PC-9 (cell line): ENCODE measurements around the gene IGSF21.

Source experiments
- EZH2 ChIP-seq: fragments of 200-600 bp; sonication (generic); IDR thresholded peaks from 2 replicates; pipeline ENCODE4 v1.8.0; 2017; ENCODE audit warnings: antibody characterized with exemption, low read depth
- TF ChIP-seq, protein P1 (sequence below): fragments of 200-600 bp; sonication (generic); conservative IDR thresholded peaks from 2 replicates; pipeline ENCODE4 v1.6.1; 2017; ENCODE audit warnings: mixed run types, antibody characterized with exemption, mild to moderate bottlenecking, moderate library complexity

DNA sequence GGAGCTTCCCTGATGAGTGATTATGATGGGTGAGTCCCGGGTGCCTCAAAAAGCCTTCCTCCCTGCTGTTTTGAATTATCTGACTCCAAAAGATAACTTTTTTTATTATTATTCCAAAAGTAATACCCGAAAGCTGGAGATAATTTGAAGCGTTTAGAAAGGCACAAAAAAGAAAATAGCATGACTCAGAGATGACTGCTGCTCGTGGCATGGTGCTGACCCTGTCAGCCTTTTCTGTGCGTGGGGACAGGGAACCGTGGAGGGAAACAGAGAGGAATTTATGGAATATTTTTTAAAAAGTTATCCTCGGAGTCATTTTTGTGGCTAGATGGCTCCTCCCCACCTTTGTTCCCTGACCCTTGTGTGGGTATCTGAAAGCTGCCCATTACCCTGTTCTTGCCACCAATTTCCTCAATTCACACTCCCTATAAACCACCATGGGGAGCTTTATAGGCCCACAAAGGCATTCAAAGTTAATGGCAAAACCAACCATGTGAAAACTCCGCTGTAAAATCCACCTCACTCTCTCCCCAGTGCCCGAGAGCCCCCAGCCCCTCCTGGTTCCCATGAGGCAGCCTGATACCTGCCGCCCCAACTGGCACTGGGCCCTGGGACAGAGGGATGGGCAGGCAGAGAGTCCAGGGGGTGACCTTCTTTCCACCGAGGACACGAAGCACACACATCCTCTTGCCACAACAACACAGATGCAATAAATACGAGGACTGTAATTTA is 37.5 kb downstream of the IGSF21 start:
- TF ChIP-seq, protein P1, sequence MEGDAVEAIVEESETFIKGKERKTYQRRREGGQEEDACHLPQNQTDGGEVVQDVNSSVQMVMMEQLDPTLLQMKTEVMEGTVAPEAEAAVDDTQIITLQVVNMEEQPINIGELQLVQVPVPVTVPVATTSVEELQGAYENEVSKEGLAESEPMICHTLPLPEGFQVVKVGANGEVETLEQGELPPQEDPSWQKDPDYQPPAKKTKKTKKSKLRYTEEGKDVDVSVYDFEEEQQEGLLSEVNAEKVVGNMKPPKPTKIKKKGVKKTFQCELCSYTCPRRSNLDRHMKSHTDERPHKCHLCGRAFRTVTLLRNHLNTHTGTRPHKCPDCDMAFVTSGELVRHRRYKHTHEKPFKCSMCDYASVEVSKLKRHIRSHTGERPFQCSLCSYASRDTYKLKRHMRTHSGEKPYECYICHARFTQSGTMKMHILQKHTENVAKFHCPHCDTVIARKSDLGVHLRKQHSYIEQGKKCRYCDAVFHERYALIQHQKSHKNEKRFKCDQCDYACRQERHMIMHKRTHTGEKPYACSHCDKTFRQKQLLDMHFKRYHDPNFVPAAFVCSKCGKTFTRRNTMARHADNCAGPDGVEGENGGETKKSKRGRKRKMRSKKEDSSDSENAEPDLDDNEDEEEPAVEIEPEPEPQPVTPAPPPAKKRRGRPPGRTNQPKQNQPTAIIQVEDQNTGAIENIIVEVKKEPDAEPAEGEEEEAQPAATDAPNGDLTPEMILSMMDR = no peak
- TF ChIP-seq EZH2 = no peak
